Left ventricle myocardium inferior (tissue), 1 donor: Measurements from ENCODE around the gene CNGB1. TPM values are rescaled to one million over a fixed set of nuclear protein-coding genes. Genes with fewer than 3 reads are reported as not detected.
A peak's percentile ranks its signal among the peaks of the same experiment; 100 is the strongest.

Source experiments
- DNase-seq: peaks from one replicate; pipeline ENCODE4 v3.0.0-alpha.2; 2020
- H3K27ac ChIP-seq: fragments of 200-600 bp; replicated peaks from 2 replicates; pipeline ENCODE4 v1.8.0; 2021
- H3K27me3 ChIP-seq: fragments of 200-600 bp; 2 replicates; pipeline ENCODE4 v1.8.0; 2021; ENCODE audit warnings: low read depth
- H3K36me3 ChIP-seq: fragments of 200-600 bp; 2 replicates; pipeline ENCODE4 v1.8.0; 2021
- H3K4me1 ChIP-seq: fragments of 200-600 bp; 2 replicates; pipeline ENCODE4 v1.8.0; 2021
- H3K4me3 ChIP-seq: fragments of 200-600 bp; 2 replicates; pipeline ENCODE4 v1.8.0; 2021; ENCODE audit warnings: mild to moderate bottlenecking, moderate library complexity
- H3K9me3 ChIP-seq: fragments of 200-600 bp; replicated peaks from 2 replicates; pipeline ENCODE4 v1.8.0; 2021
- CTCF ChIP-seq: fragments of 200-600 bp; IDR thresholded peaks from 2 replicates; pipeline ENCODE4 v1.8.0; 2021; ENCODE audit warnings: antibody characterized with exemption, mild to moderate bottlenecking, borderline replicate concordance
- intact Hi-C: fragments of 100-400 bp; cut with micrococcal nuclease; formaldehyde crosslinking; loops from one replicate; pipeline ENCODE4 v1.11.0; 2022
- total RNA-seq: library from RNA; stranded (reverse); fragmentation: NEBNext Ultra II Directional; extraction: Animal tissue kit (Norgen Biotek cat#: 25700); gene quantifications from one replicate; pipeline ENCODE4 v1.2.1, GENCODE V29; 2021
- donor health status: DM: no; HTN: yes; CAD: no; lungs with severe emphysema.

The CNGB1 gene
- total RNA-seq, 1 donor from 2014 or later, result not detected

GRCh38 chr16:57996406-57997175, 25.7 kb upstream of the CNGB1 start:
- Histone ChIP-seq H3K27me3 (no peaks in the 10 kb centered on the region), H3K9me3 (no peaks in the 10 kb centered on the region), H3K4me3 (no peak overlapping the region), H3K36me3 (peaks cover 35% of the 10 kb centered on the region), H3K4me1 (peaks cover 53% of the 10 kb centered on the region), H3K27ac (no peak overlapping the region)
- intact Hi-C loops, result no loop called here
- DNase-seq, result no peak
- TF ChIP-seq CTCF, result no peak

- H3K27me3 ChIP-seq, result no peaks in the 10 kb centered on the region
- TF ChIP-seq CTCF, result no peak
- DNase-seq, result no peak
- intact Hi-C loops, result no loop called here
- no peaks in the 10 kb centered on the region for H3K9me3 ChIP-seq
- peaks cover 35% of the 10 kb centered on the region for H3K36me3 ChIP-seq
- no peak overlapping the region for H3K4me3 ChIP-seq
- peaks cover 48% of the 10 kb centered on the region for H3K4me1 ChIP-seq
- no peak overlapping the region for H3K27ac ChIP-seq
Observed at GRCh38 chr16:57995721-57996405, 24.9 kb upstream of the CNGB1 start.

GRCh38 chr16:57994778-57995177, 23.9 kb upstream of the CNGB1 start:
- no peaks in the 10 kb centered on the region for H3K27me3 ChIP-seq
- H3K27ac ChIP-seq, result no peak overlapping the region
- intact Hi-C loops, result no loop called here
- no peak overlapping the region for H3K4me3 ChIP-seq
- peaks cover 35% of the 10 kb centered on the region for H3K36me3 ChIP-seq
- H3K9me3 ChIP-seq, result no peaks in the 10 kb centered on the region
- TF ChIP-seq CTCF, result peak; percentile 50
- peaks cover 43% of the 10 kb centered on the region for H3K4me1 ChIP-seq
- peak; percentile 47 for DNase-seq

GRCh38 chr16:57994361-57994760, 23.4 kb upstream of the CNGB1 start:
- TF ChIP-seq CTCF, result no peak
- no peaks in the 10 kb centered on the region for H3K9me3 ChIP-seq
- no peaks in the 10 kb centered on the region for H3K27me3 ChIP-seq
- intact Hi-C loops, result no loop called here
- H3K4me1 ChIP-seq, result peaks cover 39% of the 10 kb centered on the region
- no peak overlapping the region for H3K4me3 ChIP-seq
- H3K36me3 ChIP-seq, result peaks cover 35% of the 10 kb centered on the region
- H3K27ac ChIP-seq, result no peak overlapping the region
- DNase-seq, result no peak

GRCh38 chr16:57993897-57994296, 23.0 kb upstream of the CNGB1 start:
- no peak overlapping the region for H3K27ac ChIP-seq
- intact Hi-C loops, result no loop called here
- H3K27me3 ChIP-seq, result no peaks in the 10 kb centered on the region
- TF ChIP-seq CTCF, result no peak
- peaks cover 35% of the 10 kb centered on the region for H3K36me3 ChIP-seq
- no peak overlapping the region for H3K4me3 ChIP-seq
- H3K9me3 ChIP-seq, result no peaks in the 10 kb centered on the region
- DNase-seq, result no peak
- peaks cover 37% of the 10 kb centered on the region for H3K4me1 ChIP-seq
